Gastrocnemius medialis (tissue), 4 donors: ENCODE results near the gene TMF1.

Experiments
- POLR2A ChIP-seq, 2 donors: fragments of 450-650 bp; IDR thresholded peaks; one replicate each; pipeline ENCODE4 v1.6.1; 2017; ENCODE audit warnings: antibody characterized with exemption in 2 of 2, mild to moderate bottlenecking in 2 of 2, moderate library complexity in 2 of 2
- TF ChIP-seq, protein P1 (sequence below), 5 experiments: fragments of 450-650 bp in 3 of 5; fragments of 200-600 bp in 2 of 5; sonication (generic) in 2 of 5; IDR thresholded peaks in 4 of 5; conservative IDR thresholded peaks in 1 of 5; 1 replicate in 4 of 5; 2 replicates in 1 of 5; pipeline ENCODE4 v1.5.1; 2016 to 2019; ENCODE audit warnings: antibody characterized with exemption in 5 of 5, mild to moderate bottlenecking in 3 of 5, moderate library complexity in 3 of 5

DNA sequence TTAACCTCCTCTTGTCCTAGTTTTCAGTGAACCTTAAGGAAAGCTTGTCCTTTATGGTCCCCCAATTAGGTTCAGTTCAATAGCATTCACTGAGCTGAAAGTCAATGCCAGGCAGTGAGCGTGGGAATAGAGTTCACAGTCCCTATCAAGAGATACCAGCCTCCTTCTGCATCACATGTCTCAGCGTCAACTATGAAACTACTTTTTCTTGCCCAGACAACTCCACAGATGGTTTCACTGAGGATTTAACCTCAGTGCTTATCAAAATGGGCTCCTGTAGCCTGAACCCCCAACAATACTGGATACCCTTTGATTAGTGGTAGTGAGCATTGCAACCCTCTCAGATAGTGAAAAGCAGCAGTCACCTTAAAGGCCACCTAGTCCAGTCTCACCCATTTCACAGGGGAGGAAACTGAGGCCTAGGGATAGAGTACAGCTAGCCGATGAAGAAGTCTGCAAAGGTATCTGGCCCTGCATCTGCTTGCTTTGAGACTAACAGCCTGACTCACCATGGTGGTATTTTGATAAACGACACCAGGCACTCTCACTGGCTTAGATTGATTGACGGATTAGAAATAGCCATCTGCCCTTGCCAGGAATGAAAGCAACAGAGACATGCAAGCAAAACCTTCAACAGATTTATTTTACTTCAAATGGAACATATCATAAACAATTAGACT lies 29.6 kb upstream of the TMF1 start:
- no peak for TF ChIP-seq POLR2A (IDR thresholded peaks at IDR 0.05)
- TF ChIP-seq, protein P1, sequence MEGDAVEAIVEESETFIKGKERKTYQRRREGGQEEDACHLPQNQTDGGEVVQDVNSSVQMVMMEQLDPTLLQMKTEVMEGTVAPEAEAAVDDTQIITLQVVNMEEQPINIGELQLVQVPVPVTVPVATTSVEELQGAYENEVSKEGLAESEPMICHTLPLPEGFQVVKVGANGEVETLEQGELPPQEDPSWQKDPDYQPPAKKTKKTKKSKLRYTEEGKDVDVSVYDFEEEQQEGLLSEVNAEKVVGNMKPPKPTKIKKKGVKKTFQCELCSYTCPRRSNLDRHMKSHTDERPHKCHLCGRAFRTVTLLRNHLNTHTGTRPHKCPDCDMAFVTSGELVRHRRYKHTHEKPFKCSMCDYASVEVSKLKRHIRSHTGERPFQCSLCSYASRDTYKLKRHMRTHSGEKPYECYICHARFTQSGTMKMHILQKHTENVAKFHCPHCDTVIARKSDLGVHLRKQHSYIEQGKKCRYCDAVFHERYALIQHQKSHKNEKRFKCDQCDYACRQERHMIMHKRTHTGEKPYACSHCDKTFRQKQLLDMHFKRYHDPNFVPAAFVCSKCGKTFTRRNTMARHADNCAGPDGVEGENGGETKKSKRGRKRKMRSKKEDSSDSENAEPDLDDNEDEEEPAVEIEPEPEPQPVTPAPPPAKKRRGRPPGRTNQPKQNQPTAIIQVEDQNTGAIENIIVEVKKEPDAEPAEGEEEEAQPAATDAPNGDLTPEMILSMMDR (IDR thresholded peaks at IDR 0.05 in 4 of 5, conservative IDR thresholded peaks at IDR 0.05 in 1 of 5): no peak
